GM12872 (cell line): ENCODE measurements around the gene MEGF8.
A peak's percentile ranks its signal among the peaks of the same experiment; 100 is the strongest.

Experiments
- TF ChIP-seq, protein P1 (sequence below): IDR thresholded peaks from 3 replicates; pipeline ENCODE4 v1.5.1; 2011; ENCODE audit warnings: low read depth, mild to moderate bottlenecking, low read length, moderate library complexity; ENCODE audit not compliant: insufficient read depth

The MEGF8 gene

DNA sequence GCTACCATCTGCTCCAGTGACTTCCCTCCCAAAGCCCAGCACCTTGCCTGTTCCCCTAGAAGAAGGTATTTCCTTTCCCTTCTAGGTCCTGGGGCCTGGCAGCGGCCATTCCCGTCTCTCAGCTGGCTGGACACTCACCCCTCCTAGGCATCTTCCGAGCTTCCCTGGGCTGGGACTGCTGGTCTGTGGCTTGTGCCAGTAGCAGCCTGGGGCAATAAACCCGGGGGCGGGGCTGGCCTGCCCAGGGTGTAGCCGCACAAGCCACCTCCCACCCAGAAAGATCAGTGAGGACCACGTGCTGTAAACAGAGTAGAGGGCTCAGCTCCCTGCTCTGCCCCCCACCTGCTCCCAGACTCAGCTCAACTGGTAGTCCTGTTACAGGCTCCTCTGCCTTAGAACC lies 86.8 kb downstream of the MEGF8 start:
- TF ChIP-seq, protein P1, sequence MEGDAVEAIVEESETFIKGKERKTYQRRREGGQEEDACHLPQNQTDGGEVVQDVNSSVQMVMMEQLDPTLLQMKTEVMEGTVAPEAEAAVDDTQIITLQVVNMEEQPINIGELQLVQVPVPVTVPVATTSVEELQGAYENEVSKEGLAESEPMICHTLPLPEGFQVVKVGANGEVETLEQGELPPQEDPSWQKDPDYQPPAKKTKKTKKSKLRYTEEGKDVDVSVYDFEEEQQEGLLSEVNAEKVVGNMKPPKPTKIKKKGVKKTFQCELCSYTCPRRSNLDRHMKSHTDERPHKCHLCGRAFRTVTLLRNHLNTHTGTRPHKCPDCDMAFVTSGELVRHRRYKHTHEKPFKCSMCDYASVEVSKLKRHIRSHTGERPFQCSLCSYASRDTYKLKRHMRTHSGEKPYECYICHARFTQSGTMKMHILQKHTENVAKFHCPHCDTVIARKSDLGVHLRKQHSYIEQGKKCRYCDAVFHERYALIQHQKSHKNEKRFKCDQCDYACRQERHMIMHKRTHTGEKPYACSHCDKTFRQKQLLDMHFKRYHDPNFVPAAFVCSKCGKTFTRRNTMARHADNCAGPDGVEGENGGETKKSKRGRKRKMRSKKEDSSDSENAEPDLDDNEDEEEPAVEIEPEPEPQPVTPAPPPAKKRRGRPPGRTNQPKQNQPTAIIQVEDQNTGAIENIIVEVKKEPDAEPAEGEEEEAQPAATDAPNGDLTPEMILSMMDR: no peak

DNA sequence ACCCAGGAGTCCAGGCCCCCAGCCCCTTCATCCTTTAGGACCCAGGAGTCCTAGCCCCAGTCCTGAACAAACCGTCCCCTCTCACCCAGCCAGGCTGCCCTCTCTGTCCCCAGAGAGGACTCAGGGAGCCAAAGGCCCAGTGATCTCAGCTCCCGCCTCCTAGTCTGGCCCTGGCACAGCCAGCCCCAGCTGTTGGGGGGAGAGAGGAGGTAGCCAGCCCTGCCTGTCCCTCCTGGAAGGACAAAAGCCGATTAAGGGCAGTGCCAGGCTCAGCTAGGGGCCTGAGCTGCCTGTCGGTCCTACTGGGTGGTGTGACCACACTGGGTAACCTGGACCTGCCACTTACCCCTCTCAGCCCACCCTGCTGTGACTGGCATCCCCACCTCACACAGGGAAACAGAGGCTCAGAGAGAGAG lies 87.2 kb downstream of the MEGF8 start:
- TF ChIP-seq, protein P1: no peak

DNA sequence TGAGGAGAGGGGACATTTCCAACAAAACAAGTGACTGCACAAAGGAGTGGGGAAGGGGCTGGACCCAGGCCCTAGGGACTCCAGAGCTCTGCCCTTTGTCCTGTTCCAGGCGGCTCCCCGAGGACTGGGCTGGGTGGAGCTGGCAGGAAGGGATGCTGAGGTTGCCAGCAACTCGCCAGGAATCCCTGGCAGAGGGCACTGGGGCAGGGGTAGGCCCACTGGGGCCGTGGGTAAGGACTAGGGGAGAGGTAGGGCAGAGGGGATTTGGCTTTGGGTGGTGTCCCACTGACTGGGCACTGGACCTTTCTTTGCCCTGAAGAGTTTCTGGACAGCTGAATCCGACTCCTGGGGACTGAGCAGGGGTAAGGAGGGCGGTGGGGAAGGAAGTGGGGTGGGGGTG lies 93.9 kb downstream of the MEGF8 start:
- TF ChIP-seq, protein P1: no peak

DNA sequence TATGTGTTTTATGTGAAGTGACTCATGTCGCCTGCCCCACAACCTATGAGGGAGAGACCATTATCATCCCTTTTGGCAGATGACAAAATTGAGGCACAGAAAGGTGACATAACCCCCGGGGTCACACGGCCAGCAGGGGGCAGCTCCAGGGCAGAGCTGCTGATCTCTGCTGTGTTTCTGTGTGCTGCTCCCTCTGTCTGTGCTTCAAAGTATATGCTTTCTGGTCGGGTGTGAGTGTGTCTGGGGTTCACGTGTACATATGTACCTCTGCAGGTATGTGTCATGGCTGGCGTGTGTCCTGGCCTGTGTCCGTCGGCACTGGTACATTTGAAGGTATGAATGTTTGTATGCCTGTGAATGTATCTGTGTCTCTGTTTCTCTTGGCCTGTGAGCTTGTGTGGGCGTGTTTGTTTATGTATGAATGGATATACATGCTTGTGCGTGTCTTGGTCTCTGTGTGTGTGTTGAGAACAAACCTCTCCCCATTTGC lies 94.7 kb downstream of the MEGF8 start:
- TF ChIP-seq, protein P1: peak; percentile 99

DNA sequence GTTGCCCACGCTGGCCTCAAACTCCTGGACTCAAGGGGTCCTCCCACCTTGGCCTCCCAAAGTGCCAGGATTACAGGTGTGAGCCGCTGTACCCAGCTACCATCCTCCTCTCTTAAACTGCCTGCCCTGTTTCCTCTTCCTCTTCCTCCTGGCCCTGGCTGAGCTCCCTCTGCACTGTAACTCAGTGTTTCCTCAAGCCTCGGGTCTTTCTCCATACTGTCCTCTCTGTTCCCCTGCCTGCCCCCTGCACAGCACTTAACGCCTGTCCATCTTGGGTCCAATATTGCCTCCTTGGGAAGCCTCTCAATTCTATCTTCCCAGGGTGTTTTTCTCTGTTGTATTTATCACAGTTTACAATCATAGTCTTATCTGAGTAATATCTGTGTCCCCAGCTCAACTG lies 95.7 kb downstream of the MEGF8 start:
- TF ChIP-seq, protein P1: no peak

DNA sequence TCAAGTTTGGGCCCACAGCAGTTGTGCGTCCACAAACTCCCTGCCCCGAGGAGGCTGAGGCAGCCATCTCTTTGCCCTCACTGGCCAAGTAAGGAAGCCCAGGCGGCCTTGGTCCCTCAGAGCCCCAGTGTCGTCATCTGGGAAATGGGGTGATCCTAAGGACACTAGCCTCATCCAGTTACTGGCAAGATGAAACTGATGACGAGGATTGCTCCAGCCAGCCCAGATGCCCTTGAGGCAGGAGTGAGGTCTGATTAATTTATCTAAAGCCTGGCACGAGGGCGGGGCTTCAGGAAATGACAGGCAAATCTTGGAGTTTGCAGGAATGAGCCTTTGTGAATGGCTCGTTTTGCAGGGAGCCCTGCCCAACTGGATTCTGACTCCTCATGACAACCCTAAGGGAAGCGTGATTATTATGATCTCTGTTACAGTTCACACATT lies 96.2 kb downstream of the MEGF8 start:
- TF ChIP-seq, protein P1: no peak

DNA sequence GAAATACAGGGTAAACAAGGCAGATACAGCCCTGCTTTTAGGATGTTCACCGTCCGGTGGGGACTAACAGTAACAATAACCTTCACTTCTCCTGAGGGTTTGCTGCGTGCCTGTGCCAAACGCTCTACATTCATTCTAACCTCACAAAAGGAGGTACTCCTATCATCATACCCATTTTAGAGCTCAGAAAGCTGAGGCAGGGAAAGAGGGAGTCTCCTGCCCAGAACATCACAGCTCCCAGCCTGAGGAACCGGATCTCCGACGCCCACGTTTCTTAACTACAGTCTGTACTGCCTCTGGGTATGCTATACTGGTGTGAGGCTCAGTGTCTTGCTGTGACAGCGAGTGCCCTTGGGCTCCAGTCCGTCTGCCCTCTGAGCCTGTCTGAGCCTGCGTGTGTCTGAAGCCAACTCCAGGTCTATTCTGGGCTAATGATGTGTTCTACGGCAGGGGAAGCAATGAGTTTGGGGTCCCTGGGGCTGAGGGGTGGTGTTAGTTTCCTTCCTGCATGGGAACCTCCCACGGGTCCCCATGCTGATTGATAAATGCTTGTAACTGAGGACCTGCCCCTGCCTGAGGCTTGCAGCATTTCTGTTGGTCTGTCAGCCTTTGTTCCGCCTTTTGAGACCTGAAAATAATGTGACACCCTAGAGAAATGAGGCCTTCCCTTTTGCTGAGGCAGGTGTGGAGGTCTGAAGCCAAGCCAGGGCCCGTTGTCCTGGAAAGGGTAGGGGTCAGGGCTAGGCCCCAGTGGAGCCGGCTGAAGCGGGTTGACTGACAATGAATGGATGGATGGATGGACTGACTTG lies 96.9 kb downstream of the MEGF8 start:
- TF ChIP-seq, protein P1: no peak
